ENCODE measurements around the gene TIAM2. TPM values are rescaled to one million over a fixed set of nuclear protein-coding genes. Genes with fewer than 3 reads are reported as not detected.

Gene TIAM2
- total and polyA plus RNA-seq, 9 of the 15 experiments (the other 6 are each of a cell fraction or from before 2014, with no cell fraction given), result 0.73 to 6.5 (median 4.3) TPM

- intact Hi-C loops (cut with micrococcal nuclease), result no loop called here
- no peak overlapping the region for H3K27ac ChIP-seq (ENCODE audit: extremely low read depth, low read depth, low read length)
- CTCF ChIA-PET (ENCODE audit: low intra/inter-chr PET ratio), result no interaction called here
Observed at GRCh38 chr6:155116571-155116910, 121.4 kb downstream of the TIAM2 start.

More at GRCh38 chr6:155116571-155116910, 121.4 kb downstream of the TIAM2 start:
- peaks cover 33 to 37% of the 10 kb centered on the region in 2 experiments for H3K27me3 ChIP-seq (ENCODE audit: control insufficient read depth in 2 of 2, insufficient read depth in 2 of 2, low read length in 2 of 2)
- H3K4me3 ChIP-seq, result no peak overlapping the region
- FAIRE-seq (no peak), ATAC-seq (no peak), DNase-seq (ENCODE audit: extremely low read depth in 1 of 4, low spot score in 3 of 4) (no peak)
- POLR2A ChIA-PET, result interaction anchor here (0.7 to 1.0 kb wide), 2 partner anchors 27 to 220 kb away, joined by 3 to 4 read pairs; no protein-coding TSS in a partner anchor
- no peaks in the 10 kb centered on the region for H3K36me3 ChIP-seq (ENCODE audit: control insufficient read depth, insufficient read depth, low read length)
- BruUV-seq (replicated peaks), result no TSS peak
- WGBS (ENCODE audit: insufficient coverage, low coverage, missing lambda C conversion rate), result 2% methylated on average over 5 of the region's 5 CpGs
- no peak overlapping the region for H3K9ac ChIP-seq (ENCODE audit: insufficient read depth in 1 of 2, low read depth in 2 of 2, low read length in 2 of 2)
- H3K9me3 ChIP-seq (replicated peaks; ENCODE audit: control insufficient read depth, insufficient read depth, low read depth, low read length), result no peaks in the 10 kb centered on the region
- TF ChIP-seq MAZ (CRISPR knock-in tag; conservative IDR thresholded peaks at IDR 0.05 in 1 of 2, IDR thresholded peaks at IDR 0.05 in 1 of 2), result no peak
- no peak for TF ChIP-seq LEF1 (IDR thresholded peaks at IDR 0.05)
- no peak for TF ChIP-seq ATF6 (CRISPR knock-in tag; IDR thresholded peaks at IDR 0.05)
- no peak for TF ChIP-seq HNRNPUL1 (IDR thresholded peaks at IDR 0.05; ENCODE audit: low read length)
- in situ Hi-C loops (cut with MboI), result no loop called here
- no peaks in the 10 kb centered on the region for H3K4me1 ChIP-seq (replicated peaks in 1 of 2; ENCODE audit: control insufficient read depth in 2 of 2, insufficient read depth in 2 of 2, low read length in 2 of 2)
- H3K79me2 ChIP-seq (ENCODE audit: control insufficient read depth, insufficient read depth, low read length), result no peaks in the 10 kb centered on the region
- H4K20me1 ChIP-seq (replicated peaks; ENCODE audit: control insufficient read depth, insufficient read depth, low read length), result 0 out of 2 replicates have a peak, but pooled peaks cover 3% of the 10 kb centered on the region
- H3K4me2 ChIP-seq (ENCODE audit: insufficient read depth, low read length), result no peak overlapping the region
- H3K9me1 ChIP-seq (ENCODE audit: control insufficient read depth, insufficient read depth, low read length), result no peaks in the 10 kb centered on the region
- no peak overlapping the region for H2AFZ ChIP-seq (ENCODE audit: low read depth, low read length)

Data from K562 (cell line).